T-helper 2 cell treated with Interferon-gamma antibody and Interleukin-4, amounts not matched to agents 100 ng/mL and 5 ng/mL, for 36 hours (primary cell): ENCODE results near the gene NLGN4Y. TPM values are rescaled to one million over a fixed set of nuclear protein-coding genes. Genes with fewer than 3 reads are reported as not detected.

Experiments used
- intact Hi-C: fragments of 100-400 bp; cut with micrococcal nuclease; formaldehyde crosslinking; loops from one replicate; pipeline ENCODE4 v1.15.1; 2023
- total RNA-seq: library from RNA; stranded (reverse); gene quantifications from 2 replicates; pipeline ENCODE4 v1.2.3, GENCODE V29; 2022

The NLGN4Y gene
- total RNA-seq = 0.98 and 1.4 TPM in 2 replicates

DNA sequence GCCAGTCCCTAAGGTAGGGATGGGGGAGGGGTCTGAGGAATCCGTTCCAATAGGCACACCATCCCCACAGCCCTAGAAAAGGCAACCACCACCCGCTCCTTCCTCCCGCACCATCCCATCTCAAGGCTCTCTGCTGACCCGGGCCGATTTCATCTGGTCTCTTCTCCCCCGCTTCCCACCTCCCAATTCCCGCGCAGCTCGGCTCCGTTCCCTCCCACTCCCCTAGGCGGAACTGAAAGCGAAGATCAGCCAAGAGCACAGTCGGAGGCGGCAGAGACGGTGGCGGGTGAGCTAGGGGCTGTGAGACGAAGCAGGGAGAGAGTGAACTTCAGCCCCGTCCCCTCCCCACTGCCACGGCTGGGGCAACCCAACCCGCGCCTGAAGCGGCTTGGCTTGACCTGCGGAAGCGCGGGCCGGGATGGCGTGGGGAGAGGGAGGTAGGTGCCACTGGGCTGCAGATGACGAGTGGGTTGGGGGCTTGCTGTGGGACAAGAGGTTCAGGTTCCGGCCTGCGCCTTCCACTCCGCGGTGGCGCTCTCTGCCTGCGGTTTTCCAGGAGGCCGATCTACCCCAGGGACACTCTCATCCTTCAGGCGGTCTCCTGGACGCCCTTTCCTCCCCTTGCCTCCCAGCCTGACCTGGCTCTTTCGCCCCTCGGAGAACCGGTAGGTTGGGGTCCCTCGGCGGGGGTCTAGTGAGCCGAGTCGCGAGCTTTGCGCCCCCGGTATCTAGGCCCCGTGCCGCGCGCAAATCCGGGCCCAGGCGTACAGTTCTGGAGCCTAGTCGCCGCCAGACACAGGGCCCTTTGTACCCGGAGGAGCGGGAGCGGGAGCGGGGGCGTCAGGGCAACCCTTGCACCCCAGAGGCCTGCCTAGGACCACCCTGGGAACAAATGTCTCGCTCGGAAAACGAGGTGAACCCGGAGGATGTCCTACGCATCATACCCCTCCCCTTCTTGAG is at the start of gene NLGN4Y:
TSS of gene NLGN4Y (plus strand) at position 258 of the 960 bp plus-strand sequence. CDS start 97,591 bp downstream, outside the sequence.
- intact Hi-C loops = no loop called here

DNA sequence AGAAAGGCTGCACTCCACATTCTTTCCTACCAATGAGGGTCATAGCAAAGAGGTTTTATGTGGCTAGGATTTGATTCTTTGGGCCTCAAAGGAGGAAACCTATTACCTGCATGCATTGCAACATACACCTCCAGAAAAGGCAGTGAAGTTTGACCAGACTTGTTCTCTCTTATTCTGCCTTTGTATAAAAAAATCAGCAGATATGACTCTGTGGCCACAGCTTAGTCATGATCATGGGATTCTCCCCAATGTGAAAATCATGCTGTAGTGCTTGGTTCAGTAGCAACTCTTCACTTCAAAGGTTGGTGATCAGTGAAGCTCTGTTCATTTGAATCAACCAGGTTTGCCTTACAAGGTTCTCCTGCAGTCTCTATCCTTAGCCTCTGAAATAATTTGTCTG is 38.4 kb upstream of the NLGN4Y start:
- intact Hi-C loops = no loop called here

- intact Hi-C loops = no loop called here
These were observed 34.1 kb upstream of the NLGN4Y start for GRCh38 chrY:14490226-14490625.

GRCh38 chrY:14498071-14498470 is 26.3 kb upstream of the NLGN4Y start:
- intact Hi-C loops = no loop called here

- intact Hi-C loops = no loop called here
These were observed 19.7 kb upstream of the NLGN4Y start for GRCh38 chrY:14504592-14504991.

DNA sequence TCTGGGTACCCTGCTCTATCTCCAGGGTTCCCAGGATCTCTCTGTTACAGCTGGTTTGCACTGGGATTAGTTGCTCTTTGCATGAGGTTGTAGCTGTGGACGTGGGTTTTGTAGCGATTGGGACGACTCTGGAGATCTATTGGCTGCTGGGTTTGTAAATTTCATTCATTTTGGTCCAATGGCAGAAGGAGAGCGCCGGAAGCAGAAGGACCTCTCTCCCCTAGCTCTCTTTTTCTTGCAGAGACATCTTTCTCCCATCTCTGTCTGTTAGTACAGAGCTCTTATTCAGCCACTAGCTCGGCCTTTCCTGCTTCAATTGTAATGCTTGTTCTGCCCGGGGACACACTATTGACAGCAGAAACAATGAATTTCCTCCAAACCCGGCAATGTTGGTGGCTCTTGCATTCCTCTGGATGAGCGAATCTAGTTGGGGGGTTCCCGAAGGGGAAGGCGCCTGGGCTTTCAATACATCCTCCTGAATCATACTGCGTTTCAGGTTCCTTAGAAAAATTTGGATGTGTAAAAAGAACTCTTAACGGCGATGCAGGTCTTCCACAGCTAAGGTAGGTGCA is 1.9 kb upstream of the NLGN4Y start:
- intact Hi-C loops = no loop called here

DNA sequence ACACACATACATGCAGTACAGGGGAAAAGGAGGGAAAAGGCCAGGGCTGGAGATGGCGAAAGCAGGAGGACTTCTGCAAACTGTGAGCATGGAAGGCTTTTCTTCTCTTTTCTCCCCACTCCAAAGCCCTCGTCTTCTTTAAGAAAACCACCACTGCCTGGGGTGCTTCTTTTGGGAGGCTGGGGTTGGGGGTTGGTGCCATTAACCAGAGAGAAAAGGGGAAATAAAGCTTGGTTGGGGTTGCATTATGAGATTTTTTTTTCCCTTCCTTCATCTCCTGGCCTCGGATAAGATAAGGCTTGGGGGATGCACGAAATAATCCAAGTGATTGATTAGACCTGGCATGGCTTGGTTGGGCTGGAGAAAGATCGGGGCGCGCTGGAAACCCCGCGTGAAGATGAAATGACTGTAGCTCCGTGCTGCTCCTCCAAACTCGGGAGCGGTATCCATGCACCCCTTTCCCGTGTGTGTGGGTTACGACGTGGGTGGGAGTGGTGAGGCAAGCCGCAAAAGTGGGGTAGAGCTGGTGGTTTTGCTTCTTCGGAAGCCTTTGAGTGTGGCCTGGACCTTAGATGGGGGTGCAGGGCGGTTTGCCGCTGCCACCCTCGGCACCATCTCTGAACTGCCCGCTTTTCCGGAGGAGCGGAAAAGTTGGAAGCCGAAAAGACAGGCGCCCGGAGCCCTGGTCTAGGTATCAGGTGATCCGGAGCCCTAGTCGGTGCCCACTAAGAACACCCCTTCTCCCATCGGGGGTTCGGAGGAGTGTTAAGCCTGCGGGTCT is 648 bp upstream of the NLGN4Y start:
- intact Hi-C loops = no loop called here

DNA sequence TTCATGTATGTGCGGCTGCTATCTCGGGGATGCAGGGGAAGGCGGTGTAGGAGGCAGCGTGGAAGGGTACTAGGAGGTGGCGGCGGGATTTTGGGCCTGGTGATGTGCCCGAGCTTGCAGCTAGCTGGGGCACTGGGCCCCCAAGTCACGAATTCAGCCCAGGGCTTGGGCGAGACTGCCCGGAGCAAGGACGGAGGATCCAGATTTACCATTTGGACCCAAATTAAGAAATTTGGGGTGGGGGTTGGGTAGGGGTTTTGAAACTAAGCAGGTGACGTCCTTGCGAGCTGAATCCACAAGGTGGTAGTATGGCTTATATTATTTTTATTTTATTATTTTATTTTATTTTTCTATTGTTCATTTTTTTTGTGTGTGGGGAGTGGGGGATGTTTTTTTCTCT is 986 bp downstream of the NLGN4Y start:
- intact Hi-C loops = no loop called here

- intact Hi-C loops = no loop called here
These were observed 4.0 kb downstream of the NLGN4Y start for GRCh38 chrY:14528361-14528760.

DNA sequence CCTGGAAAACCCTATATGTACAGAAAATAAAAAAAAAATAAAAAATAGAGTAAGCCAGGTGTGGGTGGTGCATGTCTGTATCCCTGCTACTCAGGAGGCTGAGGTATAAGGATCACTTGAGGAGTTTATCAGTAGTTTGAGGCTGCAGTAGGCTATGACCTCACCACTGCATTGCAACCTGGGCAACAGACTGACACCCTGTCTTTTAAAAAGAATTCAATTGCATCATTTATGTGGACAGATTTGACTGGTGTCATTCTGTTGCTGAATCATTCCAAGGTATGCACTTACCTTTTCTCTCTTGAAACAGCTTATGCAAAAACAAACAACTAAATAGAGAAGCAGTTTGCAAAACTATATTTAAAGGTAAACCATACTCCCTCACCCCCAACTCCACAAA is 12.4 kb downstream of the NLGN4Y start:
- intact Hi-C loops = no loop called here

- intact Hi-C loops = no loop called here
These were observed 19.2 kb downstream of the NLGN4Y start for GRCh38 chrY:14543506-14543905.

GRCh38 chrY:14581294-14581693 is 57.0 kb downstream of the NLGN4Y start:
- intact Hi-C loops = no loop called here

DNA sequence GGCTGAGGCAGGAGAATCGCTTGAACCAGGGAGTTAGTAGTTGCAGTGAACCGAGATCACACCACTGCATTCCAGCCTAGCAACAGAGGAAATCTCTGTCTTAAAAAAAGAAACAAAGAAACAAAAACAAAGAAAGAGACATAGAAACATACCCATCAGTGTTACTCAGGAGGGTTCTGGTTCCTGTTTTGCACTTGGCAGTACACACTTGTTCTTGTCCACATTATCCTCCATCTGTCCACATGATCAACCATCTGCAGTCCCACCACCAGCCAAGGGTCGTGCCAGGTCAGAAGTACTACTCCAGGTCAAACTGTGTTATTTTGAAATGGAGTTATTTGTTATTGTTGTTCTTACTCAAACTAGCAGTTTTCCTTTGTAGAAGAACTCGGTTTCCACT is 62.4 kb downstream of the NLGN4Y start:
- intact Hi-C loops = no loop called here

- intact Hi-C loops = no loop called here
These were observed 77.0 kb downstream of the NLGN4Y start for GRCh38 chrY:14601372-14601771.

DNA sequence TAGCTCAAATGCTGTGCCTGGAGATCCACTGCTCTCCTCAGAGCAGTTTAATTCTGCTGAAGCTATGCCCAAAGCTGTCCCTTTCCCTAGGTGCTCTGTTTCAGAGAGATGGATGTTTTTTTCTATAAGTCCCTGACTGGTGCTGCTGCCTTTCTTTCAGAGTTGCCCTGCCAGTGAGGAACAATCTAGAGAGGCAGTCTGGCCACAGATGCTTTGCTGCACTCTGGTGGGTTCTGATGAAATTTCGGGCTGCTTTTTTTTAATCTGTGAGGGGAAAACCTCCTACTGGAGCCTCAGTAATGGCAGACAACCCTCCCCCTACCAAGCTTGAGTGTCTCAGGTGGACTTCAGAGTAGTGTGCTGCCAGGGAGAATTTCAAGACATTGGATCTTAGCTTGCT is 93.3 kb downstream of the NLGN4Y start:
- intact Hi-C loops = no loop called here

GRCh38 chrY:14618513-14618912 is 94.2 kb downstream of the NLGN4Y start:
- intact Hi-C loops = no loop called here

DNA sequence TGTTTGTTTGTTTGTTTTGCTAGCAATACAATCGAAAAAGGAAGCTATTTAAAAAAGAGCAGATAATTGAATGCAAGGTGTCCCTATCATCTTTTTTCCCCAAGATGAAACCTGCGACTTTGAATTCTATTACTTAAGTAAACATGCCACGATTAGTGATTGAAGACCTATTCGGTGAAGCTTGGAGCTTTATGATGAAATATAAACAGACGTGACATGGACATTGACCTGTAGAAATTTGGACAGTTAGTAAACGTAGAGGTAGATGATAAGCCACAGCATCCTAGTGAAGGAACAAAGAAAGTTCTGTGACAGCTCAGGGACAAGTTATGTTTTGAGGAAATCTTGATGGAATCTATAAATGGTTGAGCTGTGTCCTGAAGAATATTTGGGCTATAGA is 103.9 kb downstream of the NLGN4Y start:
- intact Hi-C loops = no loop called here

DNA sequence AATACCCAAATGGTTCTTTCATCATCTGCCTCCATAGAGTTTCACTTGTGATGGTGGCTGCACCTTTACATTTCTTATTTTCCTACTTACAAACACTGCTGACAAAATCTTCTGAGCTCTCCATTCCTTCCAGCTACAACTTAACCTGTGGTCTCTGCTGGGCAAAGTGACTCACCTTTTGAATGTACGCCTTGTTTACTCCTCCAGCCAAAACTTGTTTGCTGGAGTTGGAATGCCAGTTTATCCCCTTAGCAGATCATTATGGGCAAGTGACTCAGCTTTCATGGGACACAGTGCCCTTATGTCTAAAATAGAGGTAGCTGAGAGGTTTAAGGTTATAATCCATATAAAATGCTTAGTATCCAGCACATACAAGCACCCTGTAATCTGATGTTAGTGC is 107.3 kb downstream of the NLGN4Y start:
- intact Hi-C loops = no loop called here

- intact Hi-C loops = no loop called here
These were observed 109.4 kb downstream of the NLGN4Y start for GRCh38 chrY:14633718-14634117.

- intact Hi-C loops = no loop called here
These were observed 110.6 kb downstream of the NLGN4Y start for GRCh38 chrY:14634954-14635353.

DNA sequence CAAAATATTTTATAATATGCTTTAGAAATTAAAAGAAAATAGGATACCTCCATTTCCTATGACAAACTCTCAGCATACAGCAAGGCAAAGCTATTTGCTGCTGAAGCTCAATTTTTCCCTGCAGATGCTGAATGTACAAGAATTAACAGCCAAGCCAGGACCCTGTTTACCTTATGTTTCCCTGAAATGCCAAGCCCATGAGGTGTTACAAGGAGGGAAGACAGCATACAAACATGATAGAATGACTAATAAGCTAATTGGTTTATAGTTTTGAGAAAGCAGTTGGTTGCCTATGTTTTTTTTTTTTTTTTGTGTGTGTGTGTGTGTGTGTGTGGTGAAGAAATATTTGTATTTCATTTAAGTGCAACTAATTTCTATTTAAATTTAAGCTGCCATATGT is 113.2 kb downstream of the NLGN4Y start:
- intact Hi-C loops = no loop called here

- intact Hi-C loops = no loop called here
These were observed 117.5 kb downstream of the NLGN4Y start for GRCh38 chrY:14641853-14642252.
